HG02759 (cell line): Measurements from ENCODE around the gene LRCOL1.

Experiments used
- ATAC-seq: cut with Tn5 transposase; IDR thresholded peaks from one replicate; pipeline ENCODE4 v1.9.1; 2021; ENCODE audit warnings: mild to moderate bottlenecking, moderate library complexity; ENCODE audit not compliant: unreplicated experiment

The LRCOL1 gene

DNA sequence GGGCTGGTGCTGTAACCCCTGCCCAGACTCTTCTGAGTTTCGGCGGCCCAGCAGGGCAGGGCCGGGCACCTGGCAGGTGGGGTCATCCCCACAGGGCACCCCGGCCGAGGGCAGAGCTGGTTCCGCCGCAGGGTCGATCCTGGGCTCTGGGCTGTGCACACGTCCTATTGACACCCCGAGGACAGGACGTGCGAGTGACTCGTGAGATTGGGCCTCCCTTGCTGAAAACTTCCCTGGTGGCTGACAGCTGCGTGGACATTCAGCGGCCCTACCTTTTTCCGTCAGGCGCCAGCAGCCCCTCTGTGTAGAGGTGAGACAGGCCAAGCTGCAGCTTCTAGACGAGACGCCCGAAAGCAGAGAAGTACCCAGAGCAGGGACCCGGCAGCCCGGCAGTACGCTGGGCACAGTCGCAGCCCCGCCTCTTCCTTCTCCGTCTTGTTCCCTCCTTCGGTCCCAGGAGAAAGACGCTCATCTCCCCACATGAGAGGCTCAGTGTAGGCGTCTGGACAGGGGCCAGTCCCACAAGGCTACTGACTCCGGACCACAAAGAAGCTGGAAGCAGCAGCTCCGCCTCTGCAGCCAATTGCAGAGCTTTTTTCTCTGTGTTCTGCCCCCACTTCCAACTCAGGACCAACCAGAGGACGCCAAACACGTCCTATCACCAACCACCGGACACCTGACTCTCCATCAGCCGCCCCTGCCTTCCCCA is at the start of gene LRCOL1:
Gene LRCOL1 (minus strand): TSS at position 532 of the 709 bp plus-strand sequence. CDS start 4,331 bp downstream, outside the sequence.
- ATAC-seq, result no peak

GRCh38 chr12:132660052-132660451 is 49.7 kb upstream of the LRCOL1 start:
- no peak for ATAC-seq

DNA sequence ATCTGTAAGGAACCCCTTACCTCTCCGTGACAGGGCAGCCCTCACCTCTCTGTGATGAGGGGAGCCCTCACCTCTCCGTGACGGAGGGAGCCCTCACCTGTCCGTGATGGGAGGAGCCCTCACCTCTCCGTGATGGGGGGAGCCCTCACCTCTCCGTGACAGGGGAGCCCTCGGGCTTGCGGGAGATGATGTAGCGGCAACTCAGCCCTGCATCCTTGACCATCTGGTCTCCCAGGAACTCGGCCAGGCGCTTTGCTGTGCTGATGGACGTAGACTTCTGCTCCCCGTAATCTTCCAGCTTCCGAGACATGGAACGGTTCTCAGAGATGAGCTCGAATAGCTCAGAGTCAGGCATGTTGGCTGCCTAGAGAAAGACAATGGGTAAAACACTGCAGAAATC is 48.8 kb upstream of the LRCOL1 start:
- ATAC-seq, result no peak

DNA sequence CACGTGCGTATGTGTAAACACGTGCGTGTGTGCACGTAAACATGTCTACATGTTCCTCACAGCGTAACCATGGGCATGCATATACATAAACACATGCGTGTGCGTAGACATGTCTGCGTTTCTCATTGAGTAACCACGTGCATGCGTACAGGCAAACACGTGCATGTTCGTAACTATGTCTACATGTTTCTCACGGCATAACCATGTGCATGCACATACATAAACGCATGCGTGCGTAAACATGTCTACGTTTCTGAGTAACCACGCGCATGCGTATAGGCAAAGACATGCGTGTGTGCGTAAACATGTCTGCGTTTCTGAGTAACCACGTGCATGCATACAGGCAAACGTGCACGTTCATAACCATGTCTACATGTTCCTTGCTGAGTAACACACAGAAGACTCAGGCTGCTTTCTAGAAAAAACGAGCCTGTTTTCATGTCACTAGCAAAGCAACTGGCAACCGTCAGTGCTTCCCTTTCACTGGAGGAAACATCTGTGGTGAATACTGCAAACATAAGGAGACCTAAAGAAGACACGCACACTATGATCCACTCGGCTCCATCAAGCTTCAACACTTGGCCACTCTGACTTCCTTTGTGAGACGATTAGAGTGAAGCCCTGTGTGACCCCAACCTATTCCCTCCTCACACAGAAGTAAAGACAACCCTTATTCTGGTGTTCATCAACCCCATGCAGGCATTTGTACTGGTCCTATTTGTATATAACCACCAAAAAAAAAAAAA is 47.9 kb upstream of the LRCOL1 start:
- no peak for ATAC-seq

DNA sequence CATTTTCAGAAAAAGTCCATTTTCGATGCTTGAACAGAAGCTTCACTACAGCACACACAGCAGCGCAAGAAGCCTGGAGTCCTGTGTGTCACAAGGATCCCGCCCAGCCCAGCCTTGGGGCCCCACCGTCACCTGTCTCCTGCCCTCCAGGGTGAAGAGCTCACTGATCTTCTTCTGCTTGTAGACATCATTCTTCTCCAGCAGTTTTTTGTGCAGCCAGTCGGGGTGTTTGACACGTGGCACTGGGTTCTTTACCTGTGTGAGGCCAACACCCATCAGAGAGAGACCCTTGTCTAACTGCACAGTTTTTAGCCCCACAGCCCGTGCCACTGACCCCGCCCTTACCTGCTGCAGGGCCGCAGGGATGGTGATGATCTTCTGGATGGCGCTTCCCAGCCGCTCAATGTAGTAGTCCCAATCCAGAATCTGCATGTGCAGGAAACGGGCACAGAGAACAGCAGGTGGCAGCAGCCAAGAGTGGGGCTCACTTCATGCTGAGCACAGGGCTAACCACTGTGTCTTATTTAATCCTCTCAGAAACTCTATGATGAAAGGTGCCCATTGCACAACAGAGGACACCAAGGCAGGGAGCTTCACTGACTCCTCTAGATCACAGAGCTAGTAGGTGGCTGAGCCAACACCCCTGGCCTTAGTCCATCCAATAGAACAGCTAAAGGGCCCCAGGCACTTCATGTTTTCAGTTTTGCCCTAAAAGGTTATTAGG is 46.8 kb upstream of the LRCOL1 start:
- ATAC-seq, result no peak

- ATAC-seq, result no peak
These were observed 43.3 kb upstream of the LRCOL1 start for GRCh38 chr12:132653567-132654290.

GRCh38 chr12:132651444-132652100 is 41.2 kb upstream of the LRCOL1 start:
- ATAC-seq, result no peak

- no peak for ATAC-seq
These were observed 39.0 kb upstream of the LRCOL1 start for GRCh38 chr12:132649226-132649945.

DNA sequence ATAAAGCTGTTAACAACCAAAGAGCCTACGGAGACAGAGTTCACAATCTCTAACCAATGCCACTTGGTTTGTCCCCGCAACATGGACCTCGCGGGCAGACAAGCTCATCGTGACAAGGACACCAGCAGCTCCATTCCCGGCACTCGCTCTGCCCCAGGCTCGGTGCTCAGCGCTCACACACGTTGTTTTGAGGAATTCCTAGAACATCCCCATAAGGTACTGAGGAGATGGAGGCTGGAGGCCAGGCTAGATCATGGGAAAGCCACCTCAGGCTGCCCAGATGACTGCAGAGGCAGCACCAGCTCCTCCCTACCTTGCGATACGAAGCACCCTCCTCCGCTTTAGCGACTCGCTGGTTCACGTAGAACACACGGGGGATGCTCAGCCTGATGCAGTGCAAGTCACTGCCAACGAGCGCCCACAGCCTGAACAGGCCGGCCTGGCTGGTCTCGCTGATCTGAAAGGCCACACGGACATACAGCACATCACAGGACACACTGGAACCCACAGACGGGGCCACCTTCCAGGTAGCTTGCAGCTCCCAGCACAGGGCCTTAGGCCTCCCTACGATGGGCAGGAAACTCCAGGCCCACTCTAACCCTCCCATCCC is 38.3 kb upstream of the LRCOL1 start:
- ATAC-seq, result no peak

DNA sequence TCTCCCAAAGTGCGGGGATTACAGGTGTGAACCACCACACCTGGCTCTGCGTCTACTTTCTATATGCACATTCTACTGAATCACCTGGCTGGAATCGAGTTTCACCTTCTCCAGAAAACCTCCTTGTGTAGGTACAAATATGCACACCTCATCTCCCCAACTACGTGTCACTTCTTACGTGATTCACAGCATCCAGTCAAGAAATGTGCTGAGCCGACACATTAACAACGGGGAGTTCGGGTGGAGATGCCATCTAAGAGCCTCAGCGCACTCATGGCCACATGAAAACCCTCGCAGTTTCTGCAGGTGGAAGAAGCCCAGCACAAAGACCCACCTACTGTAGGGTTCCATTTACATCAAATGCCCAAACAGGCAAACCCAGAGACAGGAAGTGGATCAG is 37.5 kb upstream of the LRCOL1 start:
- ATAC-seq, result no peak

DNA sequence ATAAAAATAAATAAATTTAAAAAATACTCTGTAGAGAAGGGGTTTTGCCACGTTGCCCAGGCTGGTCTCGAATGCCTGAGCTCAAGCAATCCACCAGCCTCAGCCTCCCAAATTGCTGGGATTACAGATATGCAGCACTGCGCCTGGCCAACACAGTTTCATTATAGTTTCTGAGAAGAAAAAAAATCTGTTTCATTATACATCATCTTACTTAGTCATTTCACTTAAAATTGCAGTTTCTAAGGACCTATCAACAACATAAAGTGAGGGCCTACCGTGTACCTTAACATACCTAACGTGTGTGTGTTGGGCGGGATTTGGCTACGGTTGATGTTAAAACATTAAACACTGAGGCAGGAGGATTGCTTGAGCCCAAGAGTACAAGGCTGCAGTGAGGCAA is 36.5 kb upstream of the LRCOL1 start:
- no peak for ATAC-seq

- ATAC-seq, result no peak
These were observed 32.8 kb upstream of the LRCOL1 start for GRCh38 chr12:132642846-132643835.

- ATAC-seq, result no peak
These were observed 31.6 kb upstream of the LRCOL1 start for GRCh38 chr12:132641811-132642650.

GRCh38 chr12:132640936-132641335 is 30.6 kb upstream of the LRCOL1 start:
- ATAC-seq, result no peak

- ATAC-seq, result no peak
These were observed 29.7 kb upstream of the LRCOL1 start for GRCh38 chr12:132639956-132640520.

DNA sequence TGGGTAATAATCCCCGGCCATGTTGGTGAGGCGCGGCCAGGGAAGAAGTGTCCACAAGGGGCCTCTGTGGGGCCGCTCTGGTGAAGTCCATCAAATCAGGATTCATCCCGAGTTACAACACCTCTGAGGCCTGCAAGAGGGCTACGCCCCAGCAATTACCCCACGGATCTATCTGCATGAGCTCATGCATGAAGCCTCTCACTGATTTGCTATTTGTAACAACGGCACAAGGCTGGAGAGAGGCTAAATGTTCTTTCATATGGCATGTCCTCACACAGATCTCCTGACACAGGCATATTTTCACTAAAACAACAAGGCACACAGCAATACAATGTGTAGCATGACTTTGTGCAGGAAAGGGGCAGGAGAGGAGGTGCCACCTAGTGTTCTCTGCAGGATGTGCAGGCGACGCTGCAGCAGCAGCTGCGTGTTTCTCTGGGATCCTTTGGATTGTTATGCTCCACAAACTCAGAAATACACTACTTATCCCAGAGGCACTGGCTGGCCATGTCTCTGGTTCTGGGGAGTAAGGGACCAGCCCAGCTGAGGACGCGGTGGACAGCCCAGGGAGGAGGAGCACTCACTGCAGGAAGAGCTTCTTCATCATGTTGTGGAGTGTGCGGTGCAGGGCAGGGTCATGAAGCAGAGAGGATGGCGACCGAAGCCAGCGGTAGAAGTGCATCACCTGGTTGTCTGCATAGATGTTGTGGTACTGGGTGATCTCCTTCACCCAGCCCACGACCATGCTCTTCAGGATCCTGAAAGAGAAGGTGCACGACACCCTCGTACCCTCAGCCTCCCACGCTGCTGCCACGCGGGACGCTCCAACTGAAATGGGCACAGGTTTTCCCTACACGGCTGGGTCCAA is 28.4 kb upstream of the LRCOL1 start:
- ATAC-seq, result no peak
